Kidney (tissue), 14 donors: ENCODE results near the gene PDCD7. TPM values are rescaled to one million over a fixed set of nuclear protein-coding genes. Genes with fewer than 3 reads are reported as not detected.
"Not testable (repeated sequence)": the region's sequence is repeated elsewhere in the genome, so short reads cannot be mapped to it uniquely, and the experiment has no call there.

Experiments
- DNase-seq, 5 donors: peaks; one replicate each; pipeline ENCODE4 v3.0.0-alpha.2; 2013 to 2020
- FAIRE-seq: peaks from 2 replicates; lab custom pipeline; 2012; peaks lifted over from hg19 to GRCh38; lab: Jason Lieb, UNC
- H3K27ac ChIP-seq, 2 donors: one replicate each; pipeline ENCODE4 v1.7.0; 2013; ENCODE audit warnings: low read depth in 2 of 2, low read length in 2 of 2, inconsistent platforms in 1 of 2
- H3K27me3 ChIP-seq: one replicate; pipeline ENCODE4 v1.7.1; 2013; ENCODE audit warnings: low read length, inconsistent platforms; ENCODE audit not compliant: control insufficient read depth, insufficient read depth
- H3K36me3 ChIP-seq, 3 donors: one replicate each; pipeline versions ENCODE4 v1.7.0 to v1.7.1; 2013; ENCODE audit warnings: low read length in 3 of 3, control low read depth in 1 of 3, inconsistent platforms in 1 of 3; ENCODE audit not compliant: insufficient read depth in 3 of 3, control insufficient read depth in 2 of 3
- H3K4me1 ChIP-seq, 3 donors: one replicate each; pipeline versions ENCODE4 v1.7.0 to v1.7.1; 2013; ENCODE audit warnings: low read length in 3 of 3, inconsistent platforms in 1 of 3, low read depth in 1 of 3; ENCODE audit not compliant: control insufficient read depth in 2 of 3, insufficient read depth in 2 of 3
- H3K4me3 ChIP-seq, 3 donors: one replicate each; pipeline versions ENCODE4 v1.7.0 to v1.8.1; 2013; ENCODE audit warnings: low read length in 3 of 3, control low read depth in 1 of 3, inconsistent platforms in 1 of 3
- H3K9ac ChIP-seq, 3 donors: one replicate each; pipeline versions ENCODE4 v1.7.0 to v1.7.1; 2013; ENCODE audit warnings: low read length in 3 of 3, control low read depth in 1 of 3, inconsistent platforms in 1 of 3
- H3K9me3 ChIP-seq, 3 donors: one replicate each; pipeline versions ENCODE4 v1.7.0 to v1.7.1; 2013; ENCODE audit warnings: low read length in 3 of 3, control low read depth in 1 of 3, inconsistent platforms in 1 of 3; ENCODE audit not compliant: control insufficient read depth in 2 of 3, insufficient read depth in 1 of 3
- intact Hi-C: fragments of 100-400 bp; cut with DNase I; formaldehyde crosslinking; loops from one replicate; pipeline ENCODE4 v1.11.1; 2022
- polyA plus RNA-seq: library from polyadenylated mRNA; stranded (reverse); fragments of 350-450 nt; fragmentation: Illumina TruSeq; extraction: RNeasy Lipid Tissue Mini Kit (QIAGEN cat#74804); gene quantifications from one replicate; pipeline ENCODE4 v1.2.3, GENCODE V29; 2014; ENCODE audit warnings: low read depth, low replicate concordance; ENCODE audit not compliant: insufficient read depth
- total RNA-seq: library from RNA; stranded (reverse); fragmentation: NEBNext Ultra II Directional; extraction: Animal tissue kit (Norgen Biotek cat#: 25700); gene quantifications from one replicate; pipeline ENCODE4 v1.2.1, GENCODE V29; 2021
- TF ChIP-seq, protein P1 (sequence below): IDR thresholded peaks from 3 replicates; pipeline ENCODE4 v1.5.1; 2012; ENCODE audit warnings: mild to moderate bottlenecking, moderate library complexity, borderline replicate concordance; ENCODE audit not compliant: insufficient read depth; ENCODE audit errors: extremely low read depth
- donor health status: control.
- donor health status: control.
- donor health status: control.
- donor health status: control.
- donor health status: control.
- donor health status: DM: yes; HTN: yes; CAD: no.
- donor health status: Normal renal cell carcinoma (clear cell type).

The PDCD7 gene
- total and polyA plus RNA-seq, 2 donors from 2014 or later = 10.4 to 21.5 TPM

DNA sequence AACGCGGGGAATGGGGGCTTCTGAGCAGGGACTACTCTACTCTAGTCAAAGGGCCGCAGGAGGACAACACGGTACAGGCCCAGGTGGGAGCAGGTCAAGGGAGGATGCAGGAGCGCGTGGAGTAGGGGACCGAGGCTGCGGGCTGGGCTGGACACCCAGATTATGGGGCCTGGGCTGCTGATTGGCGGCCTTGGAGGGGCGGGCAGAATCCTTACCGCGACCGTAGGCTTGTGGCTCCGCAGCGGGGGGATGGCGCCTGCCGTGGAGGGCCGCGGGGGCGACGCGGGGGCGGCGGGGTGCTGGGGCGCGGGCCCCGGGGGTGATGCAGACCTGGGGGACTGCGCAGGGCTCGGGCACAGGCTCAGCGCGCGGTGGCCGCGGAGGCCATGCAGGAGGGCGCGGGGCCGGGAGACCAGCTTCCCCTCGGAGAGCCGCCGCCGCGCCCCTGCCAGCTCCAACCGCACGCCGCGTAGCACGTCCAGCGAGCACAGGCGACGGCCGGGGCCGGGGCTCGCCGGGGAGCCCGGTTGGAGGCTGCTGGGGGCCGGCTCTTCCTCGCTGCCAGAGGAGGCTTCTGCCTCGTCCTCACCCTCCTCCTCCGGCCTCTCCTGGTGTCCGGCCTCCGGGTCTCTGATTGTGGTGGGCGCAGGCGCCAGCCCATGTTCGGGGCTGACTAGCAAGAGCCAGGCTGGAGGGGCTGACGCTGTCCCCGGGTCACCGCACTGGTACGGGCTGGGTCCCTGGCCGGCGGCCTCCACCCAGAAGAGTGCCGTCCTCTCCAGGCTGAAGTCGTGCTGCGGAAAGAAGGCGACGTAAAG, 31.5 kb downstream of the PDCD7 start:
- intact Hi-C loops = no loop called here
- Histone ChIP-seq H3K4me1 (peaks cover 0 to 4% (median 0%) of the 10 kb centered on the region in 3 donors), H3K27ac (no peak overlapping the region), H3K36me3 (peaks cover 2 to 21% (median 16%) of the 10 kb centered on the region in 3 donors), H3K4me3 (no peak overlapping the region), H3K27me3 (no peaks in the 10 kb centered on the region), H3K9ac (no peak overlapping the region), H3K9me3 (no peaks in the 10 kb centered on the region)
- TF ChIP-seq, protein P1, sequence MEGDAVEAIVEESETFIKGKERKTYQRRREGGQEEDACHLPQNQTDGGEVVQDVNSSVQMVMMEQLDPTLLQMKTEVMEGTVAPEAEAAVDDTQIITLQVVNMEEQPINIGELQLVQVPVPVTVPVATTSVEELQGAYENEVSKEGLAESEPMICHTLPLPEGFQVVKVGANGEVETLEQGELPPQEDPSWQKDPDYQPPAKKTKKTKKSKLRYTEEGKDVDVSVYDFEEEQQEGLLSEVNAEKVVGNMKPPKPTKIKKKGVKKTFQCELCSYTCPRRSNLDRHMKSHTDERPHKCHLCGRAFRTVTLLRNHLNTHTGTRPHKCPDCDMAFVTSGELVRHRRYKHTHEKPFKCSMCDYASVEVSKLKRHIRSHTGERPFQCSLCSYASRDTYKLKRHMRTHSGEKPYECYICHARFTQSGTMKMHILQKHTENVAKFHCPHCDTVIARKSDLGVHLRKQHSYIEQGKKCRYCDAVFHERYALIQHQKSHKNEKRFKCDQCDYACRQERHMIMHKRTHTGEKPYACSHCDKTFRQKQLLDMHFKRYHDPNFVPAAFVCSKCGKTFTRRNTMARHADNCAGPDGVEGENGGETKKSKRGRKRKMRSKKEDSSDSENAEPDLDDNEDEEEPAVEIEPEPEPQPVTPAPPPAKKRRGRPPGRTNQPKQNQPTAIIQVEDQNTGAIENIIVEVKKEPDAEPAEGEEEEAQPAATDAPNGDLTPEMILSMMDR = no peak
- DNase-seq = peak in 2 of 5 donors; percentile 36 to 78
- FAIRE-seq = no peak

DNA sequence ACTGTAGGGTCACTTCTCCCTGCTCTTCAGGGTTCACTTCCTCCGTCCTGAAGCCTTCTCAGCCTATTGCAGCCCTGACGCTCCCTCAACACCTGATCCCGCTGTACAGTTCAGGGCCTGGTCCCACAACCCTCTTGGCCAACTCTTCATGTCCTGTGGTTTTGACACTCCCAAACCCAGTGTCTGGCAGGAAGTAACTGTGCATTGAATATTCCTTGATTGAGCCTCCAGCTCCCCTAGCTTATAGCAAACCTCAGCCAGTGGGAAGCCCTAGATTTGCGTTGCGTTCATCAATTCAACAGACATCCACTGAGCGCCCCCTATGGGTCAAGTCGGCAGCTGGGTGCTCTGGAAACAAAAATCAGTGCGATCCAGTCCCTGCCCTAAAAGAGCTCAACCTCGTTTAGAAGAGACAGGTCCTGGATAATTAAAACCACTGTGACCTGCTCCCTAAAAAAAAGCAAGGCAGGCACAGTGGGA, 32.2 kb downstream of the PDCD7 start:
- Histone ChIP-seq H3K9ac (no peak overlapping the region), H3K9me3 (no peaks in the 10 kb centered on the region), H3K27ac (no peak overlapping the region), H3K4me3 (no peak overlapping the region), H3K27me3 (no peaks in the 10 kb centered on the region), H3K36me3 (peaks cover 2 to 21% (median 16%) of the 10 kb centered on the region in 3 donors), H3K4me1 (peaks cover 0 to 4% (median 0%) of the 10 kb centered on the region in 3 donors)
- DNase-seq (peak in 4 of 5 donors; percentile 89 to 93 (median 92)), FAIRE-seq (no peak)
- intact Hi-C loops = no loop called here
- TF ChIP-seq, protein P1 = peak; percentile 61

DNA sequence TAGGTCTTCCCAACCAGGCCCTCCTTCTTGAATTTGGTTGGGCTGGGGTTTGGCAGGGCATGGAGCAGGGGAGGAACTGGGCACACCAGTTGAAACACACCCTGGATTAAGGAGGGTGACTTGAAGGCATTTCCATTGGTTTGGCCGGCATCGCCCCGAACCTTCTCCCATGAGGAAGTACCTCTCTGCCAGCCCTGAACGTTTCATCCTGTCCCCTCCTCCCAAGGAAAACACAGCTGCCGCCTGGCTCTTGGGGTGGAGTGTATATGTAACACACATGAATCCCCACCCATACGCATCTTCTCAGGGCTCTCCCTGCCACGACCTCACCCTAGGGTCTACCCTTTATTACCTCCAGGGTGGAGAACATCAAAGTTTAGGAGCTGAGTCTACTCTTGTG, 33.2 kb downstream of the PDCD7 start:
- Histone ChIP-seq H3K27me3 (no peaks in the 10 kb centered on the region), H3K36me3 (peaks cover 2 to 21% (median 14%) of the 10 kb centered on the region in 3 donors), H3K4me1 (peaks cover 0 to 4% (median 0%) of the 10 kb centered on the region in 3 donors), H3K9me3 (no peaks in the 10 kb centered on the region), H3K4me3 (no peak overlapping the region), H3K9ac (no peak overlapping the region), H3K27ac (no peak overlapping the region)
- intact Hi-C loops = no loop called here
- DNase-seq = no peak
- TF ChIP-seq, protein P1 = no peak
- FAIRE-seq = no peak

DNA sequence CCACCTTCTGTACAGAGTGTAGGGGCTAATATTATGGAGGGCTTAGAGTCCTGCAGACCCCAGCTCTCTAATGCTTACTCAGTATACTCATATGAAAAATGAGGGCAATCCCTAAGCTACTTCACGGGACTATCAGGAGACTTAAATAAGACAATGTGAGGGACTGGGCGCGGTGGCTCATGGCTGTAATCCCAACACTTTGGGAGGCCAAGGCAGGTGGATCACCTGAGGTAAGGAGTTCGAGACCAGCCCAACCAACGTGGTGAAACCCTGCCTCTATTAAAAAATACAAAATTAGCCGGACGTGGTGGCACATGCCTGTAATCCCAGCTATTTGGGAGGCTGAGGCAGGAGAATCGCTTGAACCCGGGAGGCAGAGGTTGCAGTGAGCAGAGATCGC, 33.8 kb downstream of the PDCD7 start:
- H3K9ac ChIP-seq, H3K27me3 ChIP-seq, H3K4me1 ChIP-seq, DNase-seq, intact Hi-C loops, FAIRE-seq, H3K4me3 ChIP-seq, H3K9me3 ChIP-seq, H3K27ac ChIP-seq: not testable (repeated sequence)
- peaks cover 2 to 21% (median 12%) of the 10 kb centered on the region in 3 donors for H3K36me3 ChIP-seq
